GM12865 (cell line): ENCODE measurements around the gene MCM3AP.

Experiments used
- DNase-seq: peaks from one replicate; pipeline ENCODE4 v3.0.0; 2010; ENCODE audit warnings: low read depth
- H3K4me3 ChIP-seq: 2 replicates; pipeline ENCODE4 v1.5.1; 2011; ENCODE audit warnings: mild to moderate bottlenecking, low read depth, low read length, control low read depth
- TF ChIP-seq, protein P1 (sequence below): IDR thresholded peaks from 2 replicates; pipeline ENCODE4 v1.5.1; 2011; ENCODE audit warnings: low read length, control low read depth, low read depth, inconsistent platforms; ENCODE audit not compliant: insufficient read depth; ENCODE audit errors: missing control alignments

MCM3AP gene

GRCh38 chr21:46223217-46223616 lies 62.2 kb downstream of the MCM3AP start:
- TF ChIP-seq, protein P1, sequence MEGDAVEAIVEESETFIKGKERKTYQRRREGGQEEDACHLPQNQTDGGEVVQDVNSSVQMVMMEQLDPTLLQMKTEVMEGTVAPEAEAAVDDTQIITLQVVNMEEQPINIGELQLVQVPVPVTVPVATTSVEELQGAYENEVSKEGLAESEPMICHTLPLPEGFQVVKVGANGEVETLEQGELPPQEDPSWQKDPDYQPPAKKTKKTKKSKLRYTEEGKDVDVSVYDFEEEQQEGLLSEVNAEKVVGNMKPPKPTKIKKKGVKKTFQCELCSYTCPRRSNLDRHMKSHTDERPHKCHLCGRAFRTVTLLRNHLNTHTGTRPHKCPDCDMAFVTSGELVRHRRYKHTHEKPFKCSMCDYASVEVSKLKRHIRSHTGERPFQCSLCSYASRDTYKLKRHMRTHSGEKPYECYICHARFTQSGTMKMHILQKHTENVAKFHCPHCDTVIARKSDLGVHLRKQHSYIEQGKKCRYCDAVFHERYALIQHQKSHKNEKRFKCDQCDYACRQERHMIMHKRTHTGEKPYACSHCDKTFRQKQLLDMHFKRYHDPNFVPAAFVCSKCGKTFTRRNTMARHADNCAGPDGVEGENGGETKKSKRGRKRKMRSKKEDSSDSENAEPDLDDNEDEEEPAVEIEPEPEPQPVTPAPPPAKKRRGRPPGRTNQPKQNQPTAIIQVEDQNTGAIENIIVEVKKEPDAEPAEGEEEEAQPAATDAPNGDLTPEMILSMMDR: no peak
- no peak overlapping the region for H3K4me3 ChIP-seq
- no peak for DNase-seq

GRCh38 chr21:46222436-46223116 lies 62.8 kb downstream of the MCM3AP start:
- TF ChIP-seq, protein P1: no peak
- H3K4me3 ChIP-seq: no peak overlapping the region
- DNase-seq: no peak

- no peak overlapping the region for H3K4me3 ChIP-seq
- TF ChIP-seq, protein P1: no peak
- DNase-seq: no peak
These were observed 63.6 kb downstream of the MCM3AP start for GRCh38 chr21:46221664-46222435.

GRCh38 chr21:46220847-46221246 lies 64.6 kb downstream of the MCM3AP start:
- H3K4me3 ChIP-seq: no peak overlapping the region
- no peak for DNase-seq
- TF ChIP-seq, protein P1: no peak

GRCh38 chr21:46220275-46220810 lies 65.1 kb downstream of the MCM3AP start:
- TF ChIP-seq, protein P1: no peak
- H3K4me3 ChIP-seq: no peak overlapping the region
- no peak for DNase-seq

GRCh38 chr21:46219591-46220239 lies 65.7 kb downstream of the MCM3AP start:
- H3K4me3 ChIP-seq: no peak overlapping the region
- TF ChIP-seq, protein P1: no peak
- DNase-seq: no peak
